GM12878 (cell line): Measurements from ENCODE around the gene NSMCE4A.

Experiments
- ATF3 ChIP-seq: IDR thresholded peaks from 2 replicates; pipeline ENCODE4 v1.6.1; 2011; ENCODE audit warnings: low read depth, mild to moderate bottlenecking, low read length, moderate library complexity, borderline replicate concordance; ENCODE audit errors: extremely low read depth
- BHLHE40 ChIP-seq, 2 experiments: fragments of 450-650 bp in 1 of 2; IDR thresholded peaks; 2 replicates each; pipeline ENCODE4 v1.6.1; 2011 to 2017; ENCODE audit warnings: low read depth in 2 of 2, borderline replicate concordance in 1 of 2, improper control_type of control experiment in 1 of 2, low read length in 1 of 2, mild to moderate bottlenecking in 1 of 2
- CTCF ChIP-seq, 3 experiments: IDR thresholded peaks in 2 of 3; conservative IDR thresholded peaks in 1 of 3; 2 replicates each; pipeline ENCODE4 v1.5.1; 2011; ENCODE audit warnings: low read depth in 3 of 3, low read length in 3 of 3, mild to moderate bottlenecking in 3 of 3, control low read depth in 2 of 3, moderate library complexity in 2 of 3, inconsistent platforms in 1 of 3, mixed read lengths in 1 of 3; ENCODE audit not compliant: control insufficient read depth in 2 of 3, insufficient read depth in 1 of 3; ENCODE audit errors: extremely low read depth in 1 of 3
- EZH2 ChIP-seq: IDR thresholded peaks from 2 replicates; pipeline ENCODE4 v1.6.1; 2012; ENCODE audit warnings: low read depth, mild to moderate bottlenecking, control low read depth, inconsistent platforms, low read length, borderline replicate concordance; ENCODE audit not compliant: control insufficient read depth
- MXI1 ChIP-seq: fragments of 150-350 bp; IDR thresholded peaks from 2 replicates; pipeline ENCODE4 v1.6.1; 2011; ENCODE audit warnings: low read depth, mild to moderate bottlenecking, inconsistent platforms, low read length, improper control_type of control experiment
- PBX3 ChIP-seq: IDR thresholded peaks from 2 replicates; pipeline ENCODE4 v1.6.1; 2011; ENCODE audit warnings: mild to moderate bottlenecking, low read depth, low read length, moderate library complexity; ENCODE audit not compliant: insufficient replicate concordance
- POLR2A ChIP-seq: IDR thresholded peaks from 2 replicates; pipeline ENCODE4 v1.6.1; 2011; ENCODE audit warnings: low read depth, mild to moderate bottlenecking, low read length
- RELA ChIP-seq: fragments of 450-650 bp; IDR thresholded peaks from 2 replicates; pipeline ENCODE4 v1.8.0; 2014; ENCODE audit warnings: borderline replicate concordance; ENCODE audit not compliant: partially characterized antibody
- REST ChIP-seq: IDR thresholded peaks from 2 replicates; pipeline ENCODE4 v1.6.1; 2012; ENCODE audit warnings: mild to moderate bottlenecking, low read depth, low read length
- SIX5 ChIP-seq: IDR thresholded peaks from 2 replicates; pipeline ENCODE4 v1.6.1; 2011; ENCODE audit warnings: mild to moderate bottlenecking, low read depth, low read length, moderate library complexity; ENCODE audit not compliant: severe bottlenecking
- ZBTB11 ChIP-seq: fragments of 450-650 bp; formaldehyde crosslinking; IDR thresholded peaks from 2 replicates; pipeline ENCODE4 v1.5.0; 2022; ENCODE audit warnings: mild to moderate bottlenecking, missing genetic modification characterization

- TF ChIP-seq BHLHE40 (IDR thresholded peaks at IDR 0.05; ENCODE audit: borderline replicate concordance in 1 of 2, low read depth in 2 of 2, low read length in 1 of 2) (no peak), EZH2 (no peak), ZBTB11 (CRISPR knock-in tag) (no peak), PBX3 (no peak), CTCF (IDR thresholded peaks at IDR 0.05 in 2 of 3, conservative IDR thresholded peaks at IDR 0.05 in 1 of 3; ENCODE audit: control insufficient read depth in 2 of 3, extremely low read depth in 1 of 3, insufficient read depth in 1 of 3, low read depth in 3 of 3, low read length in 3 of 3) (no peak), ATF3 (no peak), MXI1 (no peak), SIX5 (no peak), REST (no peak), POLR2A (no peak), RELA (no peak)
These were observed 46.8 kb upstream of the NSMCE4A start for GRCh38 chr10:122021828-122022227.
